D341Med (cell line): ENCODE measurements around the gene DENND1A.

Source experiments
- DNase-seq: peaks from one replicate; pipeline ENCODE4 v3.0.0; 2012; ENCODE audit warnings: low spot score

Gene DENND1A

DNA sequence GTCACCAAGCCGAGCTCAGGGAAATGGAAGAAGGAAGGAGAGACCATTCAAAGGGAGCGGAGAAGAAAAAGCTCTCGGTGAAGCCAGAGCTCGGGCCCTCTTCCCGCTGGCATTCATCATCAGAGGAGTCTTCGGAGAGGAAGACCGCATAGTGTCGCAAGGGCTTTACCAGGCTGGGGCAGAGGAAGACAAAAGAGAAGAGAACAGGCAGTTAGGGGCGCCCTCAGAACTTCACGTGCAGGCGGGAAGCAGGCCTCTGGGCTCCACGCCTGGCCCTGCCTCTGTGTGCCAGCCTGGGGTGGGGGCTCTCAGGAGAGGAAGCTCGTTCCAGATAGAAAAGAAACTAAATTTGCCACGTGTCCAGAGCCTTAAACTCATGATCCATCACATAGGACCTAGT, 542.2 kb downstream of the DENND1A start:
- no peak for DNase-seq

- DNase-seq, result no peak
Observed at GRCh38 chr9:123383512-123384170, 546.3 kb downstream of the DENND1A start.

- DNase-seq, result no peak
Observed at GRCh38 chr9:123382653-123383511, 547.0 kb downstream of the DENND1A start.

- no peak for DNase-seq
Observed at GRCh38 chr9:123380852-123381705, 548.8 kb downstream of the DENND1A start.

- DNase-seq, result no peak
Observed at GRCh38 chr9:123378956-123379660, 550.8 kb downstream of the DENND1A start.

- DNase-seq, result no peak
Observed at GRCh38 chr9:123378025-123378424, 551.9 kb downstream of the DENND1A start.

DNA sequence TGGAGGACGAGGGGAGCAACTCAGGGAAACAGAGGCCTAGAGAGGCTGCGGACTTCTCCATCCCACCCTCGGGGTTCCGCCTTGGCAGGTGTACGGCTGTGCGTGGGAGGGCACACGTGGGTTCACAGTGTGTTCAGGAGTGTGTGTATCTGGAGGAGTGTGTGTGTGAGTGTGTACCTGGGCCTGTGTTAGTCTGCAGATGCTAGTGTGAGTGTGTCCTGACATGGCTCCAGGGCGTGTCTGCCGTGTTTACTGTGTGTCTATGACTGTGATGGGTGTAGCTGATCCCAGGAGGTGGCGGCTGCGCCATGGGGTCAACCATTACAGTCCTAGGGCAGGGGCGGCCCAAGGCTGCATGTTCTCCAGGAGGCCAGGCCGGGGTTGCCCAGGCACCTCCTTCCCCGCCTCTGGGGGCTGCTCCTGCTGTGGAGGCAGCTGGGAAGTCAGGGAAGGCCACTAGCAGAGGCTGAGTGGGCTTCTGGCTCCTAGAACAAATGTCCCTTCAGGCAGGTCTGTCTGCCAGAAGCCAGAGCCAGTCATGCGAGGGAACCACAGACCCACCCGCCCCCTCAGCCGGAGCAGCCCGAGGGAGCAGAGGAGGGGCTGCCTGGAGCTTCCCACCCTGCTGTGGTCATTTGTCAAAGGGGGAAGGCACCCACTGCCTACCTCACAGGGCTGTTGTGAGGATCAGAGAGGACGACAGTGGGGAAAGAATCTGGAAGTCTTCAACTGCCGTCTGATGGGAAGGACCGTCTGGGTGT, 552.5 kb downstream of the DENND1A start:
- no peak for DNase-seq

- no peak for DNase-seq
Observed at GRCh38 chr9:123376218-123377071, 553.5 kb downstream of the DENND1A start.

- no peak for DNase-seq
Observed at GRCh38 chr9:123375469-123376132, 554.3 kb downstream of the DENND1A start.

- no peak for DNase-seq
Observed at GRCh38 chr9:123373946-123374345, 556.0 kb downstream of the DENND1A start.

- DNase-seq, result no peak
Observed at GRCh38 chr9:123373447-123373923, 556.4 kb downstream of the DENND1A start.

- DNase-seq, result no peak
Observed at GRCh38 chr9:123372766-123373446, 557.0 kb downstream of the DENND1A start.

DNA sequence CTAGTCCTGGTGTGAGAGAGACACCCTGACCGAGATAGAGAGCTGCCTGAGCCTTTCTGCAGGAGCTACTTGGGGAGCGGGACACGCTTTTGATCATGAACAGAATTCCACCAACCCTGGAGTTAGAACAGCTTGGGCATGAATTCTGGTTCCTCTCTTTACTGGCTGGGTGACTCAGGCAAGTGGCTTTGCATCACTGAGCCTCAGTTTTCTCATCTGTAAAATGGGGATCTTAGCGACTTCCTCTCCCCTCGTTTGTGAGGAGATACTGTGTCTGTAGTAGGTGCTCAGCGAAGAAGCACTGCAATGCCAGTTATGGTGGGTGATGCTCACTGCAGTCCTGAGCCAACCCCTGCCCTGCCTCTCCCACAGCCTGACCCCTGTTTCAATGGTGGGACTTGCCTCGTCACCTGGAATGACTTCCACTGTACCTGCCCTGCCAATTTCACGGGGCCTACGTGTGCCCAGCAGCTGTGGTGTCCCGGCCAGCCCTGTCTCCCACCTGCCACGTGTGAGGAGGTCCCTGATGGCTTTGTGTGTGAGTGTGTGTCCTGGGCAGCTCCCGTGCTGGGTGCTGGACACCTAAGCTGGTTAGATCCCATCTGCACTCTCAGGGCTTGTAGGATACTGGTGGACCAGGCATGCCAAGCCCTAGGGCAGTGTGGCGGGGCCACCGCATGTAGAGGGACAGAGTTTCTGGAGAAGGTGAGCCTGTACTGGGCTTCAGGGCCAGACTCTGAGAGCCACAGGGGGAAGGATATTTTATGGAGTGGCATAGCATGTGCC, 557.9 kb downstream of the DENND1A start:
- DNase-seq, result no peak

- no peak for DNase-seq
Observed at GRCh38 chr9:123371228-123371584, 558.7 kb downstream of the DENND1A start.

DNA sequence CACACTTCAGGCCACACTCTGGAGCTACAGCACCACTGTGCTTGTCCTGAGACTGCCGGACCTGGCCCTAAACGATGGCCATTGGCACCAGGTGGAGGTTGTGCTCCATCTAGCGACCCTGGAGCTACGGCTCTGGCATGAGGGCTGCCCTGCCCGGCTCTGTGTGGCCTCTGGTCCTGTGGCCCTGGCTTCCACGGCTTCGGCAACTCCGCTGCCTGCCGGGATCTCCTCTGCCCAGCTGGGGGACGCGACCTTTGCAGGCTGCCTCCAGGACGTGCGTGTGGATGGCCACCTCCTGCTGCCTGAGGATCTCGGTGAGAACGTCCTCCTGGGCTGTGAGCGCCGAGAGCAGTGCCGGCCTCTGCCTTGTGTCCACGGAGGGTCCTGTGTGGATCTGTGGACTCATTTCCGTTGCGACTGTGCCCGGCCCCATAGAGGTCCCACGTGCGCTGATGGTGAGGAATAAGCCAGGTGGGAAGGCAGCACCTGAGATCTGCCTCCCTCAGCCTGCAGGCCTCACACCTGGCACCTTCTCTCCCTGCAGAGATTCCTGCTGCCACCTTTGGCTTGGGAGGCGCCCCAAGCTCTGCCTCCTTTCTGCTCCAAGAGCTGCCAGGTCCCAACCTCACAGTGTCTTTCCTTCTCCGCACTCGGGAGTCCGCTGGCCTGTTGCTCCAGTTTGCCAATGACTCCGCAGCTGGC, 559.2 kb downstream of the DENND1A start:
- DNase-seq, result no peak

GRCh38 chr9:123370108-123370507, 559.8 kb downstream of the DENND1A start:
- no peak for DNase-seq

DNA sequence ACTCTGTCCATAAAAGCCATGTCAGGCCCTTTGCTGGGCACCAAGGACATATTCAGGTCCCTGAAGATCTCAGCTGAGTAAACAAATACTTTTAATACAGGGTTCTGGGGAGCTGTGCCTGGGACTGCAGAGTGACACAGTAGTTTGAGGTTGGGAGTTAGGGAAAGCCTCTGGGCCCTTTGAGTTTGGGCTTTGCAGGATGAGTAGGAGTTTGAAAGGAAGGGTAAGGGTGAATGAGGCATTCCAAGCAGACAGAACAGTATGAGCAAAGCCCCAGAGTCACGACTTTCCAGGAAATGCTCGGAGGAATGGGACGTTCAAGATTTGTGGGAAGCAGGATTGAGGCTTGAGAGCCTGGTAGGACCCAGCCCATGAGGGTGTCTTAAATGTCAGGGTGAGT, 560.6 kb downstream of the DENND1A start:
- DNase-seq, result no peak
